Activated naive CD4-positive, alpha-beta T cell treated with anti-CD3 and anti-CD28 coated beads, Interleukin-2, amount 10 ng/mL, durations not matched to agents 5 hours and 36 hours (primary cell): Measurements from ENCODE around the gene C11orf58. TPM values are rescaled to one million over a fixed set of nuclear protein-coding genes. Genes with fewer than 3 reads are reported as not detected.

Source experiments
- total RNA-seq, 2 experiments: library from RNA; stranded (reverse); gene quantifications; one replicate each; pipeline ENCODE4 v1.2.3, GENCODE V29; 2021

Gene C11orf58
- 100 to 1,000 TPM; 106 to 113 TPM for total RNA-seq

DNA sequence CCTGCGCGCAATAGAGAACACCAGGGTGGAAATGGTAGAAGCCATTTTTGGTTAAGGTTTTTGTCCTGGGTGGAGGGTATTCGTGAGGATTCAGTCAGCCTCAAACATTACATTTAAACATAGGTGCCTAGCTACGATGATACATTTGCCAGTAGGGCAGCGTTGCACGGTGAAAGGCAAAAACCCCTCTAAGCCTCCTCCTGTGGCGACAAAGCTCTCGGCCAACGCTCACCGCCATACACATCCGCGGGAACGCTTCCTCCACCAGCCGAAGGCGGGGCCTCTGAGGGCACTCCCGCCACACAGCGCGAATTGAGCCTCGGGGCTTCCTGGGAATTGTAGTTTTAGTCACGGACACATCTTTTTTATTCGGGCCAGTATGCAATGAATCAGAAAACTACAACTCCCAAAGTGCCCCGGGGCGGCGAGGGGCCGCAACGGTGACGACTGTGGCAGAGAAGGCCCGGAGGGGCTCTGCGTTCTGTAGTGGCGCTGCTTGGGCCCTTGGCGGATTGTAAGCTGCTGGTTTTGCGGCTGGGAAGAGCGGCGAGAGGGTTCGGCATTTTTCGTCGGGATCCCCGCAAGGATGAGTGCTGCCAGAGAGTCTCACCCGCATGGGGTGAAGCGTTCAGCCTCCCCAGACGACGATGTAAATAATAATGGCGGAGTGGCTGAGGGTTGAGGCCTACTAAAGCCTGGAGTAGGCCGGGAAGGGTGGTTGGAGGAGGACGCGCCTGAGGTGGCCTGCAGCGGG lies at the start of gene C11orf58:
Gene C11orf58, plus strand, starts transcription at position 455 of the 754 bp plus-strand sequence. Its CDS starts 132 bp downstream, at position 587.

